Muscle of leg (tissue), 11 donors: Measurements from ENCODE around the gene VCAN. TPM values are rescaled to one million over a fixed set of nuclear protein-coding genes. Genes with fewer than 3 reads are reported as not detected.
A peak's percentile ranks its signal among the peaks of the same experiment; 100 is the strongest.

Experiments
- DNase-seq: peaks from one replicate; pipeline ENCODE4 v3.0.0; 2013
- H3K27ac ChIP-seq: one replicate; pipeline ENCODE4 v1.5.1; 2013; ENCODE audit warnings: mild to moderate bottlenecking, low read length, control low read depth
- H3K27me3 ChIP-seq: one replicate; pipeline ENCODE4 v1.6.1; 2013; ENCODE audit warnings: low read length; ENCODE audit not compliant: control insufficient read depth, insufficient read depth
- H3K36me3 ChIP-seq: one replicate; pipeline ENCODE4 v1.6.1; 2013; ENCODE audit warnings: low read length; ENCODE audit not compliant: control insufficient read depth, insufficient read depth
- H3K4me1 ChIP-seq: one replicate; pipeline ENCODE4 v1.6.1; 2013; ENCODE audit warnings: low read length; ENCODE audit not compliant: control insufficient read depth, insufficient read depth
- H3K4me3 ChIP-seq: one replicate; pipeline ENCODE4 v1.5.1; 2013; ENCODE audit warnings: low read length, control low read depth
- H3K9me3 ChIP-seq: replicated peaks from 2 replicates; pipeline ENCODE4 v1.6.1; 2013; ENCODE audit warnings: low read depth, low read length; ENCODE audit not compliant: control insufficient read depth
- WGBS: methylation state at CpG from one replicate; pipeline ENCODE4 v1.1.5; 2013; ENCODE audit warnings: missing lambda C conversion rate; ENCODE audit not compliant: insufficient coverage; 5-methylcytosine and 5-hydroxymethylcytosine counted together
- polyA plus RNA-seq, 8 donors: library from polyadenylated mRNA; unstranded; fragments of 120-200 nt; gene quantifications; one replicate each; pipeline versions ENCODE4 v1.2.1 to v1.2.3, GENCODE V29; 2013; ENCODE audit warnings: inconsistent platforms in 1 of 8, low replicate concordance in 1 of 8; ENCODE audit not compliant: insufficient read length in 8 of 8, insufficient read depth in 1 of 8
- total RNA-seq: library from RNA; stranded (reverse); fragments of 120-200 nt; gene quantifications from one replicate; pipeline ENCODE4 v1.2.4, GENCODE V29; 2013

VCAN gene
- total and polyA plus RNA-seq, 9 donors = 187 to 382 (median 256) TPM

DNA sequence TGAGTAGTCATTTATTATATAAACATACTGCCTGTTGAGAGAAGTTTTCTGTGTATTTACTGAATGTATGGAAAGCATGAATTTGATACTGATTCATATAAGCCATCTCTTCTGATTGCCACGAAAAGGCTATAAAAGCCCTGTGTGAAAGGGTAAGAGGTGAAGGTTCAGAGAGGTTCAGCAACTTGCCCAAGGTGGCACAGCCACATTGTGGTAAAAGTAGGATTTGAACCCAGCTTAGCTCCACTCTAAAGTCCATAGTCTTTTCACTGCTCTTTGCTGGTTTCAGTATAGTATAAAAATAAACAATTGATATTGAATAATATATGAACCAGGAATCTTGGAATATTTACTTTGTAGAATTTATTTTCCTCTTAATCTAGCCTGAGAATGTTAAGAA is 71.3 kb downstream of the VCAN start:
- Histone ChIP-seq H3K4me1 (no peaks in the 10 kb centered on the region), H3K36me3 (peaks cover 21% of the 10 kb centered on the region), H3K9me3 (no peaks in the 10 kb centered on the region), H3K27me3 (no peaks in the 10 kb centered on the region), H3K4me3 (no peak overlapping the region), H3K27ac (no peak overlapping the region)
- DNase-seq = no peak
- no CpG with 5 or more reads among the region's 1 CpG for WGBS

DNA sequence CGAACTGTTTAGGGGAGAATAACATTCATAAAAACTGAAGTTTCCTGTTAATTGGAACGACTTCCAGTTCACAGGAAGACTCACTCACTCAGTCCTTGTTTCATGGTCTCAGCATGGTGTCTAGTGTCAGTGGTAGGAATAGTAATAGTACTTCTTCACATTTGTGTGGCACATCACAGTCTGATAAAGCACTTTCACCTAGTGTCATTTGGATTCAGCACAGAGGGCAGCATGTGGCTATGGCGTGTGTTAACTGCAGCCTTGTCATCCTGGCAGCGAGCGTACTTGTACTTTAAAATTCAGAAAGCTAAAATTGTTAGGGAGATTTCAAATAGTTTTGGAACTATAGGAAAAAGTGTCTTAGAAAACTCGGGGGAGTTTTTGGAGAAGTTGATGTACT is 72.4 kb downstream of the VCAN start:
- H3K27ac ChIP-seq = peak overlapping the region; percentile 16
- H3K27me3 ChIP-seq = no peaks in the 10 kb centered on the region
- no peaks in the 10 kb centered on the region for H3K4me1 ChIP-seq
- H3K9me3 ChIP-seq = no peaks in the 10 kb centered on the region
- DNase-seq = no peak
- 70% methylated on average over 3 of the region's 6 CpGs for WGBS
- H3K36me3 ChIP-seq = peaks cover 11% of the 10 kb centered on the region
- no peak overlapping the region for H3K4me3 ChIP-seq

DNA sequence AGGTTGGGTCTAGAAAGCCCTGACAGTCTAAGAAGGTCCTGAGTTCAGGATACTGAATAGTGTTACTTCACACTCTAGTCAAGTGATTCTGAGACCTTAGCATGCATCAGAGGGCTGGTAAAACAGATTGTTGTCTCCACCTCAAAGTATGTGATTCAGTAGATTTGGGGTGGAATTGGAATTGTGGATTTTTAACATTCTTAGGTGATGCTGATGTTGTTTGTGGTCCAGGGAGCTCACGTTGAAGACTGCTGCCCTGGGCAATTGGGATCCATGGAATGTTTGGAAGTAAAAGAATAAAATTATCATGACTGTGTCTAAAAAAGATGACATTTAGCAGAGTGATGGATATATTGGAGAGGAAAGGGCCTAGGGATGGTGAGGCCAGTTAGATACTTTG is 75.6 kb downstream of the VCAN start:
- Histone ChIP-seq H3K27me3 (no peaks in the 10 kb centered on the region), H3K36me3 (peaks cover 3% of the 10 kb centered on the region), H3K9me3 (no peaks in the 10 kb centered on the region), H3K4me1 (no peaks in the 10 kb centered on the region), H3K27ac (no peak overlapping the region), H3K4me3 (no peak overlapping the region)
- no peak for DNase-seq
- 40% methylated on average over 1 of the region's 1 CpG for whole genome bisulfite sequencing

DNA sequence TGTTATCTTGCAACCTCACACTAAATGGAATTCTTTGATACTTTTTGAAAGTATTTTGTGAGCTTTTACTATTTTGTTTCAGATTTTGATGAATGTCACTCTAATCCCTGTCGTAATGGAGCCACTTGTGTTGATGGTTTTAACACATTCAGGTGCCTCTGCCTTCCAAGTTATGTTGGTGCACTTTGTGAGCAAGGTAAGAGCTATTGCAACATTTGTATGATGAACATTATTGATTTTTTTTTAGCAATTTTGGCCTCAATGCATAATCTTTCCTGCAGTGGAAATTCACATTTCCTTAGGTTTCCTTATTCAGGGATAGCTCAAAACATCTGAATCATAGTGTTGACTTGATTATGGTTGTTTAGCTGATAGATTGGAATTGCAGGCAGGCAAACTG is 76.3 kb downstream of the VCAN start:
- peak; percentile 55 for DNase-seq
- H3K27me3 ChIP-seq = no peaks in the 10 kb centered on the region
- peak overlapping the region; percentile 65 for H3K27ac ChIP-seq
- H3K4me1 ChIP-seq = no peaks in the 10 kb centered on the region
- no peak overlapping the region for H3K4me3 ChIP-seq
- peaks cover 3% of the 10 kb centered on the region for H3K36me3 ChIP-seq
- no CpG with 5 or more reads among the region's 1 CpG for WGBS
- H3K9me3 ChIP-seq = no peaks in the 10 kb centered on the region

DNA sequence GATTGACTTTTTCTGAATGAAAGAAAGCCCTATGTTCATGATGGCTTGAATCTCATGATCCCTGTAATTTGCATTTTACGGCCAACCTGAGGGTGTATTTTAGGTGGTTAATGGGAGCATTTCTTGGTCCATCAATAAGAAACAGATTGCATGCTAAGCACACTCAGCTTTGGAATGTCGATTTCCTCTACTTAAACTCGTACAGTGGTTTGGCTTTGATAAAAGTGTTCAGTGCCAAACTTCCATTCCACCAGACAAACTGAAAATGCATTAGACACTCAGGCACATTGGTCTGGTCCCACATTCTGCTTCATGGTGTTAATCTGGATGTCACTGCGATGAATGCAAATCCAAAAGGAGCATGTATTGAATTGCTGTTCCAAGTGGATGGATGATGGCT is 77.0 kb downstream of the VCAN start:
- Histone ChIP-seq H3K27me3 (no peaks in the 10 kb centered on the region), H3K36me3 (peaks cover 3% of the 10 kb centered on the region), H3K4me1 (no peaks in the 10 kb centered on the region), H3K27ac (peak overlapping the region; percentile 65), H3K9me3 (no peaks in the 10 kb centered on the region), H3K4me3 (no peak overlapping the region)
- DNase-seq = peak; percentile 93
- WGBS = 40% methylated on average over 1 of the region's 4 CpGs

DNA sequence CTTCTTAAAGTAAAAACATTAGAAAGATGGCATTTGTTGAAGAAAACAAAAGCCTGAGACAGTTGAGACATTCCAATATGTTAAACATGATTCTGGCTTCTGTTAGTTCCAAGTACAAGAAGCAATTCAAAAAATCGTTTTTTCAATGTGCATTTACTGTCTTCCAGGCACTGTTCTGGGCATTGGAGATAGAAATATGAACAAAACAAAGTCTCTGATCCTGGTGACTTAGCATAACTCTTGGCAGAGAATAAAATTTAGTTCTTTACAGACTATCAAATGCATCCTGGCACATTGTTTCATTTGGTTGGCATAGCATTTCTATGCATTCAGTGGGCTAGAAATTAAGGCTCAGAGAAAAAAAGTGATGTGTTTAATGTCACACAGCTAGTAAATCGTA is 77.5 kb downstream of the VCAN start:
- peak overlapping the region; percentile 65 for H3K27ac ChIP-seq
- no peak overlapping the region for H3K4me3 ChIP-seq
- H3K27me3 ChIP-seq = no peaks in the 10 kb centered on the region
- DNase-seq = peak; percentile 41
- H3K4me1 ChIP-seq = no peaks in the 10 kb centered on the region
- H3K9me3 ChIP-seq = no peaks in the 10 kb centered on the region
- no CpG with 5 or more reads among the region's 2 CpGs for WGBS
- H3K36me3 ChIP-seq = peaks cover 3% of the 10 kb centered on the region

DNA sequence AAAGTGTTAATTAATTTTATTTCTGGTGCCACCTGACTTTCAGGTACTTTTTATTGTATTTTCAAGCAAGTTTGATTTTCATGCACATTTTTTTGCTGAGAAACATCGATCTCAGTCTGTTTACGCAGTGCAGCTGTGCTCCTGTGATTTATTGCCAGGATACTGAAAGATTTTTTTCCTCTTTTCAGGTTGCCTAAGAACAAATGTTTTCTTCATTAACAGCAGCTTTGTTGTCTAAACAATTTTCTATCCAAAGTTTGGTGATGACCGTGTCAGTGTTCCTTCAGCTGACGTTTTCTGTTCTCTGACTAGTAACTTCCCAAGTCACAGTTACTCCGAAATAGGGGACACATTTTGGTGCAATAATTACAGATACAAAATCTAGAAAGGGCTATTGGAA is 78.1 kb downstream of the VCAN start:
- Histone ChIP-seq H3K36me3 (peaks cover 3% of the 10 kb centered on the region), H3K4me3 (no peak overlapping the region), H3K9me3 (no peaks in the 10 kb centered on the region), H3K4me1 (no peaks in the 10 kb centered on the region), H3K27me3 (no peaks in the 10 kb centered on the region), H3K27ac (peak overlapping the region; percentile 65)
- DNase-seq = peak; percentile 82
- WGBS = 40% methylated on average over 1 of the region's 5 CpGs

DNA sequence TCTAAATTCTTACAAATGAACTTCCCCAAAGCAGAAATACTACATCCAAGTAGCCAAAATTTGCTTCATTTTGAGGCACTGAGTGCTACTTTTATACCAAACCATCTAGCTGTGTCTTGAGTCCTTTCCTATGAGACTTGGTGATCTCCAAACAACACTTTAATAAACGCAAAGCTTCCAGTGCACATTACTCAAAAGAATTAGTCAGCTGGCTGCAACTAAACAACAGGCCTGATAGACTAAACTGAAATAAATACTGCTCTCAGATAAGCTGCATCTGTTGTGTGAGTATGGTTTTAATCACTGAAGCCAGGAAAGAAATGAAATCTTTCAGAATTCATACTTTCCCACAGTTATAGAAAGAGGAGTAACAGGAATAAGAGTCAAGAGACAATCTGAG is 80.3 kb downstream of the VCAN start:
- WGBS = no CpG with 5 or more reads among the region's 1 CpG
- peak overlapping the region; percentile 53 for H3K27ac ChIP-seq
- peaks cover 5% of the 10 kb centered on the region for H3K36me3 ChIP-seq
- no peak overlapping the region for H3K4me3 ChIP-seq
- no peaks in the 10 kb centered on the region for H3K4me1 ChIP-seq
- peak; percentile 76 for DNase-seq
- no peaks in the 10 kb centered on the region for H3K27me3 ChIP-seq
- H3K9me3 ChIP-seq = no peaks in the 10 kb centered on the region

DNA sequence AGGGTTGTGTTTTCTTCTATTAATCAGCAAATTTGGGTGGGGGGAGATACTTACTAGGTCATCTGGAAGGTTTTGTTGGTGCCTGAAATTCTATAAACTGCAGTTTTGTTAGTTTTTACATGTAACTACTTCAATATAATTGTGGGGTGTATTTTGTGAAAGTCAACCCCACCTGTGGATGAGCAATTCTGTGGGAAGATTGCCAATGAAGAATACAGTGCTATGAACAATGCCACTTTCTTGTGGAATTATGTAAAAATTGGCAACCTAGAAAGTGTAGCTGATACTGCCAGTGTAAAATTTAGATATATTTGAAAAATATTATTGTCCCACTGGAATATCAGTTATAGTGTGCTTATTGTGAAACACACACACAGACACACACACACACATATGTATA is 80.7 kb downstream of the VCAN start:
- peaks cover 5% of the 10 kb centered on the region for H3K36me3 ChIP-seq
- H3K27ac ChIP-seq = peak overlapping the region; percentile 53
- no peaks in the 10 kb centered on the region for H3K4me1 ChIP-seq
- H3K9me3 ChIP-seq = no peaks in the 10 kb centered on the region
- no peak for DNase-seq
- H3K4me3 ChIP-seq = no peak overlapping the region
- H3K27me3 ChIP-seq = no peaks in the 10 kb centered on the region

DNA sequence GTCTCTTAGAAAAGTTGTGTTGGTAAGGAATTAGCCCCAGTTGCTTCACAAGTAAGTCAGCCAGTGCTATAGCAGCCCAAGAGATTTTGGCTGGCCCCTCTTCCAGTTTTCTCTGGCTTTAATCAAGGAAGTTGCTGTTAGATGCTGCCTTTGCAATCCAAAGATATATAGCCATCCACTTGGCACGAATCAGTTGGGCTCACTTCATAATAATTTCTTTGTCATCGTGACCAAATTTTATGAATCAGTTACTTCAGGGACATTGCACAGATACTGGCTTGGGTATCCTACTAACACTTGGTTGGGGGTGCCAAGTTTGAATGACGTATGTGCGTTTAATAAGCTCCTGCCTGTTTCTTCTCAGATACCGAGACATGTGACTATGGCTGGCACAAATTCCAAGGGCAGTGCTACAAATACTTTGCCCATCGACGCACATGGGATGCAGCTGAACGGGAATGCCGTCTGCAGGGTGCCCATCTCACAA is 81.5 kb downstream of the VCAN start:
- DNase-seq = peak; percentile 69
- peaks cover 7% of the 10 kb centered on the region for H3K36me3 ChIP-seq
- H3K27ac ChIP-seq = no peak overlapping the region
- H3K27me3 ChIP-seq = no peaks in the 10 kb centered on the region
- 73% methylated on average over 8 of the region's 9 CpGs for WGBS
- no peak overlapping the region for H3K4me3 ChIP-seq
- H3K9me3 ChIP-seq = no peaks in the 10 kb centered on the region
- H3K4me1 ChIP-seq = no peaks in the 10 kb centered on the region

DNA sequence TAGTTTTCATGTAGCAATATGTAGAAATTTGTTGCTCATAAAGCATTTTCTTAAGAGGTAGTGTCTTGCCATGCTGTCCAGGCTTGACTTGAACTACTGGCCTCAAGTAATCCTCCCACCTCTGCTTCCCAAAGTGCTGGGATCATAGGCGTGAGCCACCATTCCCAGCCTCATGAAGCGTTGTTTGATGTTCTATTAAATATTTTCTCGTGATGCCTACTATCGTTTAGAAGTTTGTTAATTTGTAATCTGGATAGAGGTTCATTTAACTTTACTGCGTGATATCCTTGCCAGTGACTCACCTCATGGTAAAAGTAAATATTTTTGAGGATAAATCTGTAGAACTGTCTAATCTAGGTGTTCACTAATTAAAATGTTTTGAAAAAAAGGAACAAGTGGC is 82.6 kb downstream of the VCAN start:
- Histone ChIP-seq H3K4me1 (no peaks in the 10 kb centered on the region), H3K27ac (no peak overlapping the region), H3K27me3 (no peaks in the 10 kb centered on the region), H3K4me3 (no peak overlapping the region), H3K36me3 (peaks cover 7% of the 10 kb centered on the region), H3K9me3 (no peaks in the 10 kb centered on the region)
- no peak for DNase-seq
- 100% methylated on average over 2 of the region's 5 CpGs for whole genome bisulfite sequencing
